Measurements from ENCODE around the gene SCFD2. TPM values are rescaled to one million over a fixed set of nuclear protein-coding genes. Genes with fewer than 3 reads are reported as not detected.

The SCFD2 gene
- polyA plus RNA-seq, 1 donor from 2014 or later: 5.0 TPM

DNA sequence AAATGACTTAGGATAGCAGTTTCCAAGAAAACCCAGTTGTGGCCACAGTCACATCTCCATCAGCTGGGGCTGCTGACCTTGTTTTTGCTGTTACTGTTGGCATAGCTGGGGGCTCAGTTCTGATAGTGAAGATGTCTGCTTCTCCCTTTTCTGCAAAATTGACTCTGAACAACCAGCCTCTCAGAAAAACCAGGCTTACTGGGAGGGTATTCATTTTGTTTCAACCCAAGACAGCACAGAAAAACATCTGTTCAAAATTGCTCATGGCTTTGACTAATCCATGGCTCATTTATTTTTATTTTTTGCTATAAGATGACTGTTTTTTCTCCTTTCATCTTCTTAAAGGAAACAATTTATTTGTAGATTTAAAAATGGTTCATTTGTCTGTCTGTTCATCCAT is 450.7 kb downstream of the SCFD2 start:
- Histone ChIP-seq H3K9me3 (ENCODE audit: low read length) (no peaks in the 10 kb centered on the region), H3K36me3 (ENCODE audit: insufficient read depth, low read length) (no peaks in the 10 kb centered on the region), H3K79me2 (replicated peaks; ENCODE audit: insufficient read depth, low read length) (no peaks in the 10 kb centered on the region), H3K9me2 (ENCODE audit: insufficient read depth, low read length) (no peaks in the 10 kb centered on the region), H3K27me3 (ENCODE audit: insufficient read depth, low read depth, low read length) (no peaks in the 10 kb centered on the region), H3K9ac (ENCODE audit: low read length) (no peak overlapping the region), H3F3A (ENCODE audit: insufficient read depth, low read length, poor library complexity, severe bottlenecking) (no peaks in the 10 kb centered on the region), H3K4me2 (ENCODE audit: low read length) (no peak overlapping the region), H3K27ac (ENCODE audit: low read length) (no peak overlapping the region), H3K4me3 (ENCODE audit: low read length) (no peak overlapping the region), H2AFZ (ENCODE audit: low read depth, low read length) (no peak overlapping the region), H4K20me1 (ENCODE audit: insufficient read depth) (no peaks in the 10 kb centered on the region)
- no peak for TF ChIP-seq EZH2 (IDR thresholded peaks at IDR 0.05; ENCODE audit: borderline replicate concordance, insufficient read depth, low read length, poor library complexity, severe bottlenecking)
- TF ChIP-seq MXI1 (conservative IDR thresholded peaks at IDR 0.05; ENCODE audit: poor library complexity, severe bottlenecking): no peak
- TF ChIP-seq, protein P1, sequence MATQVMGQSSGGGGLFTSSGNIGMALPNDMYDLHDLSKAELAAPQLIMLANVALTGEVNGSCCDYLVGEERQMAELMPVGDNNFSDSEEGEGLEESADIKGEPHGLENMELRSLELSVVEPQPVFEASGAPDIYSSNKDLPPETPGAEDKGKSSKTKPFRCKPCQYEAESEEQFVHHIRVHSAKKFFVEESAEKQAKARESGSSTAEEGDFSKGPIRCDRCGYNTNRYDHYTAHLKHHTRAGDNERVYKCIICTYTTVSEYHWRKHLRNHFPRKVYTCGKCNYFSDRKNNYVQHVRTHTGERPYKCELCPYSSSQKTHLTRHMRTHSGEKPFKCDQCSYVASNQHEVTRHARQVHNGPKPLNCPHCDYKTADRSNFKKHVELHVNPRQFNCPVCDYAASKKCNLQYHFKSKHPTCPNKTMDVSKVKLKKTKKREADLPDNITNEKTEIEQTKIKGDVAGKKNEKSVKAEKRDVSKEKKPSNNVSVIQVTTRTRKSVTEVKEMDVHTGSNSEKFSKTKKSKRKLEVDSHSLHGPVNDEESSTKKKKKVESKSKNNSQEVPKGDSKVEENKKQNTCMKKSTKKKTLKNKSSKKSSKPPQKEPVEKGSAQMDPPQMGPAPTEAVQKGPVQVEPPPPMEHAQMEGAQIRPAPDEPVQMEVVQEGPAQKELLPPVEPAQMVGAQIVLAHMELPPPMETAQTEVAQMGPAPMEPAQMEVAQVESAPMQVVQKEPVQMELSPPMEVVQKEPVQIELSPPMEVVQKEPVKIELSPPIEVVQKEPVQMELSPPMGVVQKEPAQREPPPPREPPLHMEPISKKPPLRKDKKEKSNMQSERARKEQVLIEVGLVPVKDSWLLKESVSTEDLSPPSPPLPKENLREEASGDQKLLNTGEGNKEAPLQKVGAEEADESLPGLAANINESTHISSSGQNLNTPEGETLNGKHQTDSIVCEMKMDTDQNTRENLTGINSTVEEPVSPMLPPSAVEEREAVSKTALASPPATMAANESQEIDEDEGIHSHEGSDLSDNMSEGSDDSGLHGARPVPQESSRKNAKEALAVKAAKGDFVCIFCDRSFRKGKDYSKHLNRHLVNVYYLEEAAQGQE (IDR thresholded peaks at IDR 0.05; ENCODE audit: borderline replicate concordance): no peak
- no peak for TF ChIP-seq SMC3 (conservative IDR thresholded peaks at IDR 0.05; ENCODE audit: poor library complexity)
- TF ChIP-seq EP300 (conservative IDR thresholded peaks at IDR 0.05; ENCODE audit: poor library complexity, severe bottlenecking): no peak
- no peak for TF ChIP-seq TAF1 (IDR thresholded peaks at IDR 0.05; ENCODE audit: low read depth)

- H2AFZ ChIP-seq (ENCODE audit: low read depth, low read length): no peak overlapping the region
- no peak overlapping the region for H3K27ac ChIP-seq (ENCODE audit: low read length)
- H3K9me2 ChIP-seq (ENCODE audit: insufficient read depth, low read length): no peaks in the 10 kb centered on the region
- no peak overlapping the region for H3K4me2 ChIP-seq (ENCODE audit: low read length)
- H4K20me1 ChIP-seq (ENCODE audit: insufficient read depth): no peaks in the 10 kb centered on the region
- H3K27me3 ChIP-seq (ENCODE audit: insufficient read depth, low read depth, low read length): no peaks in the 10 kb centered on the region
- H3K36me3 ChIP-seq (ENCODE audit: insufficient read depth, low read length): no peaks in the 10 kb centered on the region
- no peaks in the 10 kb centered on the region for H3K79me2 ChIP-seq (replicated peaks; ENCODE audit: insufficient read depth, low read length)
- H3K9ac ChIP-seq (ENCODE audit: low read length): no peak overlapping the region
- no peaks in the 10 kb centered on the region for H3K9me3 ChIP-seq (ENCODE audit: low read length)
- no peak for TF ChIP-seq SMC3 (conservative IDR thresholded peaks at IDR 0.05; ENCODE audit: poor library complexity)
- no peak for TF ChIP-seq POLR2AphosphoS5 (IDR thresholded peaks at IDR 0.05)
- no peak for TF ChIP-seq EZH2 (IDR thresholded peaks at IDR 0.05; ENCODE audit: borderline replicate concordance, insufficient read depth, low read length, poor library complexity, severe bottlenecking)
- no peak for TF ChIP-seq RAD21 (conservative IDR thresholded peaks at IDR 0.05)
- no peak for TF ChIP-seq CTCF (IDR thresholded peaks at IDR 0.05; ENCODE audit: poor library complexity, severe bottlenecking)
- TF ChIP-seq EP300 (conservative IDR thresholded peaks at IDR 0.05; ENCODE audit: poor library complexity, severe bottlenecking): no peak
- no peak for TF ChIP-seq TAF1 (IDR thresholded peaks at IDR 0.05; ENCODE audit: low read depth)
- TF ChIP-seq, protein P1 (IDR thresholded peaks at IDR 0.05; ENCODE audit: borderline replicate concordance): no peak
- TF ChIP-seq MXI1 (conservative IDR thresholded peaks at IDR 0.05; ENCODE audit: poor library complexity, severe bottlenecking): no peak
- H3K4me3 ChIP-seq (ENCODE audit: low read length): no peak overlapping the region
- H3F3A ChIP-seq (ENCODE audit: insufficient read depth, low read length, poor library complexity, severe bottlenecking): no peaks in the 10 kb centered on the region
Measured at GRCh38 chr4:52914051-52914605, 451.7 kb downstream of the SCFD2 start.
